ENCODE measurements around the gene BACH2. TPM values are rescaled to one million over a fixed set of nuclear protein-coding genes. Genes with fewer than 3 reads are reported as not detected.

Gene BACH2
- total RNA-seq, 1 donor = under 0.01 TPM

- no peak overlapping the region for H3K4me3 ChIP-seq (ENCODE audit: low read depth, low read length)
- DNase-seq (ENCODE audit: low read depth) = peak; percentile 61
- TF ChIP-seq, protein P1, sequence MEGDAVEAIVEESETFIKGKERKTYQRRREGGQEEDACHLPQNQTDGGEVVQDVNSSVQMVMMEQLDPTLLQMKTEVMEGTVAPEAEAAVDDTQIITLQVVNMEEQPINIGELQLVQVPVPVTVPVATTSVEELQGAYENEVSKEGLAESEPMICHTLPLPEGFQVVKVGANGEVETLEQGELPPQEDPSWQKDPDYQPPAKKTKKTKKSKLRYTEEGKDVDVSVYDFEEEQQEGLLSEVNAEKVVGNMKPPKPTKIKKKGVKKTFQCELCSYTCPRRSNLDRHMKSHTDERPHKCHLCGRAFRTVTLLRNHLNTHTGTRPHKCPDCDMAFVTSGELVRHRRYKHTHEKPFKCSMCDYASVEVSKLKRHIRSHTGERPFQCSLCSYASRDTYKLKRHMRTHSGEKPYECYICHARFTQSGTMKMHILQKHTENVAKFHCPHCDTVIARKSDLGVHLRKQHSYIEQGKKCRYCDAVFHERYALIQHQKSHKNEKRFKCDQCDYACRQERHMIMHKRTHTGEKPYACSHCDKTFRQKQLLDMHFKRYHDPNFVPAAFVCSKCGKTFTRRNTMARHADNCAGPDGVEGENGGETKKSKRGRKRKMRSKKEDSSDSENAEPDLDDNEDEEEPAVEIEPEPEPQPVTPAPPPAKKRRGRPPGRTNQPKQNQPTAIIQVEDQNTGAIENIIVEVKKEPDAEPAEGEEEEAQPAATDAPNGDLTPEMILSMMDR (IDR thresholded peaks at IDR 0.05; ENCODE audit: insufficient read depth, low read depth, low read length) = peak; percentile 73
Observed at GRCh38 chr6:89970609-89971337, 325.9 kb downstream of the BACH2 start.

DNA sequence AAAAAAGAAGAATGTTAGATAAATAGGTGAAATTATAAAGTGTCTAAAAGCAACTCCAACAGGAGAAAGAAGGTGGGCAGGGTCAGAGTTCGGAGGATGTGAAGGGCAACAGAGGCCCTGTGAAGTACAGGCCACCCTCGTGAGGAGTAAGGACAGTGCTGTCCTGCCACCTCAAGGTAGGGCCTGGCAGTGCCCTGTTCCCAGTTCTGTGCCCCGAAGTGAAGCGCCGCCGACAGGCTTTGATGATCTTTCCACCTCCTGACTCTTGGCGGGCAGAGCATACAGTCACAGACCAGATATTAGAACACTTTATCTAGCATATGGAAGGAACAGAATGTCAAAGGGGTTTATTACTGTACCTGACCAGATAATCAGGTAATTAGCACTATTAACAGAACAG is 326.6 kb downstream of the BACH2 start:
- TF ChIP-seq, protein P1 (IDR thresholded peaks at IDR 0.05; ENCODE audit: insufficient read depth, low read depth, low read length) = no peak
- DNase-seq (ENCODE audit: low read depth) = no peak
- no peak overlapping the region for H3K4me3 ChIP-seq (ENCODE audit: low read depth, low read length)

GRCh38 chr6:89966913-89967312 is 329.7 kb downstream of the BACH2 start:
- TF ChIP-seq, protein P1 (IDR thresholded peaks at IDR 0.05; ENCODE audit: insufficient read depth, low read depth, low read length) = no peak
- no peak for DNase-seq (ENCODE audit: low read depth)
- H3K4me3 ChIP-seq (ENCODE audit: low read depth, low read length) = no peak overlapping the region

- TF ChIP-seq, protein P1 (IDR thresholded peaks at IDR 0.05; ENCODE audit: insufficient read depth, low read depth, low read length) = no peak
- DNase-seq (ENCODE audit: low read depth) = peak; percentile 11
- no peak overlapping the region for H3K4me3 ChIP-seq (ENCODE audit: low read depth, low read length)
Observed at GRCh38 chr6:89966228-89966544, 330.5 kb downstream of the BACH2 start.

GRCh38 chr6:89965441-89966227 is 331.0 kb downstream of the BACH2 start:
- no peak for DNase-seq (ENCODE audit: low read depth)
- no peak overlapping the region for H3K4me3 ChIP-seq (ENCODE audit: low read depth, low read length)
- TF ChIP-seq, protein P1 (IDR thresholded peaks at IDR 0.05; ENCODE audit: insufficient read depth, low read depth, low read length) = no peak

DNA sequence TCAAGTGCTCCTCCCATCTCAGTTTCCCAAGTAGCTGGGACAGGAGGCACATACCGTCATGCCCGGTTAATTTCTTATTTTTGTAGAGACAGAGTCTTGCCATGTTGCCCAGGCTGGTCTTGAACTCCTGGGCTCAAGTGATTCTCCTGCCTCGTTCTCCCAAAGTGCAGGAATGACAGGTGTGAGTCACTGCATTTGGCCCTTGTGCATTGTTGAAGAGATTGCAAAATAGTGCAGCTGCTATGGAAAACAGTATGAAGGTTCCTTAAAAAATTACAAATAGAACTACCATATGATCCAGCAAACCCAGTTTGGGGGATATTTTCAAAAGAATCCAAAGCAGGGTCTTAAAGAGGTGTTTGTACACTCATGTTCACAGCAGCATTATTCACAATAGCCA is 333.3 kb downstream of the BACH2 start:
- no peak overlapping the region for H3K4me3 ChIP-seq (ENCODE audit: low read depth, low read length)
- TF ChIP-seq, protein P1 (IDR thresholded peaks at IDR 0.05; ENCODE audit: insufficient read depth, low read depth, low read length) = no peak
- no peak for DNase-seq (ENCODE audit: low read depth)

Data from fibroblast of villous mesenchyme (primary cell).